SH-SY5Y (cell line): ENCODE measurements around the gene TLE3.

ENCODE experiments used
- GATA2 ChIP-seq: IDR thresholded peaks from 2 replicates; pipeline ENCODE4 v1.6.1; 2011; ENCODE audit warnings: mild to moderate bottlenecking, low read depth, low read length
- GATA3 ChIP-seq: IDR thresholded peaks from 2 replicates; pipeline ENCODE4 v1.6.1; 2011; ENCODE audit warnings: low read depth, mild to moderate bottlenecking, low read length, moderate library complexity

DNA sequence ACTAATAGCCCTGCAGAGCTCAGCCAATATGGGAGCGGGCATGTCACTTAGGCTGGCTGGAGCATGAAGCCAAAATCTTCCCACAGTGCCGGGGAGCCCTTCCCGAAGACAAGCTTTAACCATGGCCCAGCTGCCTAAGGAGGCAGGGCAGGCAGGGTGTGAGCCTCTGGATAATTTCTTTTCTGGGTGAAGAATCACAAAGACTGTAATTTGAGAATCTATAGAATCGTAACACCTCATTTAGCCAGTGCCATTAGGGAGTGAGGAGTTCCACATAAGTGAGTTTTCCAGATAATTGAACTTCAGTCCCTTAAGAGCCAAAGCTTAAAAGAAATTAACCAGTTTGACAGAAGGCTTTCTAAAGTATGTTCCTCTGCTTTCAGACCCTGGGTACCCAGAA lies 40.2 kb upstream of the TLE3 start:
- no peak for TF ChIP-seq GATA2
- TF ChIP-seq GATA3, result no peak
